Liver (tissue), 9 donors: Measurements from ENCODE around the gene CD247. TPM values are rescaled to one million over a fixed set of nuclear protein-coding genes. Genes with fewer than 3 reads are reported as not detected.

Experiments used
- DNase-seq: peaks from one replicate; pipeline ENCODE4 v3.0.0-alpha.2; 2017; ENCODE audit warnings: low spot score
- H3K27ac ChIP-seq, 2 donors: one replicate each; pipeline ENCODE4 v1.7.0; 2013; ENCODE audit warnings: inconsistent platforms in 2 of 2, low read length in 2 of 2, control low read depth in 1 of 2, low read depth in 1 of 2, mild to moderate bottlenecking in 1 of 2
- H3K27me3 ChIP-seq, 4 donors: one replicate each; pipeline versions ENCODE4 v1.6.1 to v1.7.0; 2013; ENCODE audit warnings: low read length in 3 of 4, inconsistent platforms in 1 of 4, mild to moderate bottlenecking in 1 of 4, moderate library complexity in 1 of 4; ENCODE audit not compliant: control insufficient read depth in 4 of 4, insufficient read depth in 4 of 4
- H3K36me3 ChIP-seq, 4 donors: one replicate each; pipeline versions ENCODE4 v1.6.1 to v1.7.0; 2013; ENCODE audit warnings: low read length in 3 of 4, mild to moderate bottlenecking in 3 of 4, low read depth in 1 of 4, moderate library complexity in 1 of 4; ENCODE audit not compliant: control insufficient read depth in 4 of 4, insufficient read depth in 3 of 4
- H3K4me1 ChIP-seq, 4 donors: one replicate each; pipeline versions ENCODE4 v1.6.1 to v1.7.0; 2013; ENCODE audit warnings: low read length in 3 of 4, mild to moderate bottlenecking in 3 of 4, moderate library complexity in 1 of 4; ENCODE audit not compliant: control insufficient read depth in 4 of 4, insufficient read depth in 4 of 4
- H3K4me3 ChIP-seq, 3 donors: one replicate each; pipeline versions ENCODE4 v1.6.1 to v1.7.0; 2013; ENCODE audit warnings: low read length in 3 of 3, control low read depth in 1 of 3, low read depth in 1 of 3, mild to moderate bottlenecking in 1 of 3
- H3K9ac ChIP-seq, 2 donors: one replicate each; pipeline ENCODE4 v1.7.0; 2013; ENCODE audit warnings: low read length in 2 of 2, mild to moderate bottlenecking in 2 of 2, moderate library complexity in 2 of 2, control low read depth in 1 of 2, low read depth in 1 of 2
- H3K9me3 ChIP-seq, 4 donors: one replicate each; pipeline versions ENCODE4 v1.6.1 to v1.7.0; 2013; ENCODE audit warnings: low read length in 3 of 4; ENCODE audit not compliant: control insufficient read depth in 4 of 4
- ATF3 ChIP-seq: IDR thresholded peaks from 2 replicates; pipeline ENCODE4 v1.6.1; 2016; ENCODE audit warnings: antibody characterized with exemption
- EGR1 ChIP-seq, 2 donors: IDR thresholded peaks; 2 replicates each; pipeline ENCODE4 v1.6.1; 2016 to 2018; ENCODE audit warnings: antibody characterized with exemption in 2 of 2, low read depth in 2 of 2
- FOXA1 ChIP-seq: IDR thresholded peaks from 2 replicates; pipeline ENCODE4 v1.6.1; 2016; ENCODE audit warnings: antibody characterized with exemption
- FOXA2 ChIP-seq: IDR thresholded peaks from 2 replicates; pipeline ENCODE4 v1.6.1; 2016; ENCODE audit warnings: antibody characterized with exemption
- GABPA ChIP-seq, 2 donors: IDR thresholded peaks in 1 of 2; conservative IDR thresholded peaks in 1 of 2; 2 replicates each; pipeline ENCODE4 v1.6.1; 2016; ENCODE audit warnings: antibody characterized with exemption in 2 of 2, mild to moderate bottlenecking in 1 of 2, moderate library complexity in 1 of 2
- HNF4A ChIP-seq, 2 donors: conservative IDR thresholded peaks; 2 replicates each; pipeline ENCODE4 v1.6.1; 2016; ENCODE audit warnings: antibody characterized with exemption in 2 of 2, mild to moderate bottlenecking in 2 of 2
- HNF4G ChIP-seq: IDR thresholded peaks from 2 replicates; pipeline ENCODE4 v1.6.1; 2016; ENCODE audit warnings: antibody characterized with exemption
- JUND ChIP-seq, 2 donors: IDR thresholded peaks; 2 replicates each; pipeline ENCODE4 v1.6.1; 2016; ENCODE audit warnings: antibody characterized with exemption in 2 of 2
- MAX ChIP-seq: IDR thresholded peaks from 2 replicates; pipeline ENCODE4 v1.6.1; 2016; ENCODE audit warnings: antibody characterized with exemption
- NR2F2 ChIP-seq: IDR thresholded peaks from 2 replicates; pipeline ENCODE4 v1.6.1; 2016; ENCODE audit warnings: antibody characterized with exemption
- RAD21 ChIP-seq, 2 donors: IDR thresholded peaks; 2 replicates each; pipeline ENCODE4 v1.6.1; 2016; ENCODE audit warnings: antibody characterized with exemption in 2 of 2, mild to moderate bottlenecking in 2 of 2
- RXRA ChIP-seq, 2 donors: IDR thresholded peaks; 2 replicates each; pipeline ENCODE4 v1.6.1; 2017 to 2018; ENCODE audit warnings: antibody characterized with exemption in 2 of 2, mild to moderate bottlenecking in 1 of 2
- SP1 ChIP-seq: IDR thresholded peaks from 2 replicates; pipeline ENCODE4 v1.6.1; 2018; ENCODE audit warnings: antibody characterized with exemption, mild to moderate bottlenecking
- TAF1 ChIP-seq: conservative IDR thresholded peaks from 2 replicates; pipeline ENCODE4 v1.6.1; 2016; ENCODE audit warnings: antibody characterized with exemption, mild to moderate bottlenecking
- YY1 ChIP-seq: IDR thresholded peaks from 2 replicates; pipeline ENCODE4 v1.6.1; 2016; ENCODE audit warnings: antibody characterized with exemption, mild to moderate bottlenecking
- ZBTB33 ChIP-seq: IDR thresholded peaks from 2 replicates; pipeline ENCODE4 v1.6.1; 2016; ENCODE audit warnings: antibody characterized with exemption
- WGBS: extraction: QIAGEN DNeasy Blood & Tissue Kit; methylation state at CpG from one replicate; pipeline ENCODE4 v1.1.7; 2013; 5-methylcytosine and 5-hydroxymethylcytosine counted together
- polyA plus RNA-seq, 2 donors: library from polyadenylated mRNA; stranded (reverse) in 1 of 2; unstranded in 1 of 2; fragments of 200-250 nt in 1 of 2; fragments of >200 nt in 1 of 2; fragmentation: Nextera tagmentation in 1 of 2; extraction: Ambion mirVana in 1 of 2; gene quantifications; one replicate each; pipeline versions ENCODE4 v1.2.1 to v1.2.3, GENCODE V29; 2013 to 2015
- total RNA-seq, 2 donors: library from RNA; depleted of rRNA; stranded (reverse); fragments of >200 nt; gene quantifications; one replicate each; pipeline ENCODE4 v1.2.3, GENCODE V29; 2014
- TF ChIP-seq, protein P1 (sequence below): fragments of 150-350 bp; IDR thresholded peaks from 2 replicates; pipeline ENCODE4 v1.5.1; 2017; ENCODE audit warnings: improper control_type of control experiment, low read depth, low read length; ENCODE audit not compliant: missing input control
- TF ChIP-seq, protein P2 (sequence below): IDR thresholded peaks from 2 replicates; pipeline ENCODE4 v1.6.1; 2016; ENCODE audit warnings: antibody characterized with exemption, mild to moderate bottlenecking
- donor health status: healthy.
- donor health status: healthy.
- donor health status: healthy.
- donor health status: healthy.
- donor health status: healthy.

The CD247 gene
- total and polyA plus RNA-seq, 4 donors = 0.61 to 2.2 (median 1.6) TPM

DNA sequence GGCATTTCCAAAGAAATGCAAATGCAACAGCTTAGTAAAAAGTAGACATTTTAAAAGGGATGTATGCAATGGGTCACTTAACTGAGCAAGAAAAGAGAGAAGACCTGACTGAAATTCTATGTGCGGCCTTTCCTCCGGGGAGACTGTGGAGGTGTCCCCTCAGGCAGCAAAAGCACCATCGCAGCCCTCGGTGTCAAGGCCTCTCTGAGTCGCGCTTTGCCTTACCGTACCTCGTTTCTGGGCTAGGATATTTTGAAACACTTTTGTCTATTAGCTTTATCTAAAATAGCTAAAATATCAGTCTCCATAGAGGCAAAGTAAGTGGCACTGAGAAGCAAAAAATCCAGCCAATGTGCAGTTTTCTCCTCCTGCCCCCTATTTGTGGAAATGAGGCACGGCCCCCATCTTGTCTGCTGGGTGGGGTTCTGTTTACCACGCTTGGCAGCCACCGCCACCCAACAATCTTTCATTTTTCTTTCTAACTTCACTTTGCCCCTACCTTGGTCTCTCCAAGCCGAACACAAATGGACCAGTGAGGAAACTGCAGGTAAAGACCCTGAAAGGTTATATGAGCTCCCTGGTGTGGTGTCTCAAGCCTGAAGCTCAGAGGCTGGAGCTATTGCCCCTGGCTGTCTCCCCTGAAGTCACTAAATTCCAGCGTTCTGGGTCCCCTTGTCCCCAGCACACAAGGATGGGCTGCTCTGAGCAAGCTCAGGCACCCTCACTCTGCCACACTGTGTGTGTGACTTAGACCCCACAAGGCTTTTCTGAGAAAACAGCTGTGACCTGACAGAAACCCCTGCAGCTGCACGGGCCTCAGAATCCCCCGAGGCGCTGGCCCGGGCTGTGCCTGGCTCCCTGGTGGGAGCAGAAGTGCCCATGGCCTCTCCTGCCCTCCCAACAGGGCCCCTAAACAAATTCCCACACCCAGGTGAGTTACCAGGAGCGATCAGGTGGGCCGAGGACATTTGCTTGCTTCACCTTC is 1.6 kb downstream of the CD247 start:
- Histone ChIP-seq H3K36me3 (no peaks in the 10 kb centered on the region), H3K4me3 (no peak overlapping the region), H3K27me3 (no peaks in the 10 kb centered on the region), H3K27ac (no peak overlapping the region), H3K9me3 (no peaks in the 10 kb centered on the region), H3K9ac (no peak overlapping the region), H3K4me1 (no peaks in the 10 kb centered on the region)
- 89% methylated on average over 19 of the region's 19 CpGs for whole genome bisulfite sequencing
- no peak for DNase-seq
- TF ChIP-seq, protein P1, sequence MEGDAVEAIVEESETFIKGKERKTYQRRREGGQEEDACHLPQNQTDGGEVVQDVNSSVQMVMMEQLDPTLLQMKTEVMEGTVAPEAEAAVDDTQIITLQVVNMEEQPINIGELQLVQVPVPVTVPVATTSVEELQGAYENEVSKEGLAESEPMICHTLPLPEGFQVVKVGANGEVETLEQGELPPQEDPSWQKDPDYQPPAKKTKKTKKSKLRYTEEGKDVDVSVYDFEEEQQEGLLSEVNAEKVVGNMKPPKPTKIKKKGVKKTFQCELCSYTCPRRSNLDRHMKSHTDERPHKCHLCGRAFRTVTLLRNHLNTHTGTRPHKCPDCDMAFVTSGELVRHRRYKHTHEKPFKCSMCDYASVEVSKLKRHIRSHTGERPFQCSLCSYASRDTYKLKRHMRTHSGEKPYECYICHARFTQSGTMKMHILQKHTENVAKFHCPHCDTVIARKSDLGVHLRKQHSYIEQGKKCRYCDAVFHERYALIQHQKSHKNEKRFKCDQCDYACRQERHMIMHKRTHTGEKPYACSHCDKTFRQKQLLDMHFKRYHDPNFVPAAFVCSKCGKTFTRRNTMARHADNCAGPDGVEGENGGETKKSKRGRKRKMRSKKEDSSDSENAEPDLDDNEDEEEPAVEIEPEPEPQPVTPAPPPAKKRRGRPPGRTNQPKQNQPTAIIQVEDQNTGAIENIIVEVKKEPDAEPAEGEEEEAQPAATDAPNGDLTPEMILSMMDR = no peak
- TF ChIP-seq, protein P2, sequence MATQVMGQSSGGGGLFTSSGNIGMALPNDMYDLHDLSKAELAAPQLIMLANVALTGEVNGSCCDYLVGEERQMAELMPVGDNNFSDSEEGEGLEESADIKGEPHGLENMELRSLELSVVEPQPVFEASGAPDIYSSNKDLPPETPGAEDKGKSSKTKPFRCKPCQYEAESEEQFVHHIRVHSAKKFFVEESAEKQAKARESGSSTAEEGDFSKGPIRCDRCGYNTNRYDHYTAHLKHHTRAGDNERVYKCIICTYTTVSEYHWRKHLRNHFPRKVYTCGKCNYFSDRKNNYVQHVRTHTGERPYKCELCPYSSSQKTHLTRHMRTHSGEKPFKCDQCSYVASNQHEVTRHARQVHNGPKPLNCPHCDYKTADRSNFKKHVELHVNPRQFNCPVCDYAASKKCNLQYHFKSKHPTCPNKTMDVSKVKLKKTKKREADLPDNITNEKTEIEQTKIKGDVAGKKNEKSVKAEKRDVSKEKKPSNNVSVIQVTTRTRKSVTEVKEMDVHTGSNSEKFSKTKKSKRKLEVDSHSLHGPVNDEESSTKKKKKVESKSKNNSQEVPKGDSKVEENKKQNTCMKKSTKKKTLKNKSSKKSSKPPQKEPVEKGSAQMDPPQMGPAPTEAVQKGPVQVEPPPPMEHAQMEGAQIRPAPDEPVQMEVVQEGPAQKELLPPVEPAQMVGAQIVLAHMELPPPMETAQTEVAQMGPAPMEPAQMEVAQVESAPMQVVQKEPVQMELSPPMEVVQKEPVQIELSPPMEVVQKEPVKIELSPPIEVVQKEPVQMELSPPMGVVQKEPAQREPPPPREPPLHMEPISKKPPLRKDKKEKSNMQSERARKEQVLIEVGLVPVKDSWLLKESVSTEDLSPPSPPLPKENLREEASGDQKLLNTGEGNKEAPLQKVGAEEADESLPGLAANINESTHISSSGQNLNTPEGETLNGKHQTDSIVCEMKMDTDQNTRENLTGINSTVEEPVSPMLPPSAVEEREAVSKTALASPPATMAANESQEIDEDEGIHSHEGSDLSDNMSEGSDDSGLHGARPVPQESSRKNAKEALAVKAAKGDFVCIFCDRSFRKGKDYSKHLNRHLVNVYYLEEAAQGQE = no peak
- TF ChIP-seq HNF4G (no peak), TAF1 (no peak), HNF4A (conservative IDR thresholded peaks at IDR 0.05) (no peak), RAD21 (IDR thresholded peaks at IDR 0.05) (no peak), FOXA2 (no peak), FOXA1 (no peak), NR2F2 (no peak), JUND (IDR thresholded peaks at IDR 0.05) (no peak), GABPA (IDR thresholded peaks at IDR 0.05 in 1 of 2, conservative IDR thresholded peaks at IDR 0.05 in 1 of 2) (no peak), SP1 (no peak), RXRA (IDR thresholded peaks at IDR 0.05) (no peak), EGR1 (IDR thresholded peaks at IDR 0.05; ENCODE audit: low read depth in 2 of 2) (no peak), ZBTB33 (no peak), ATF3 (no peak), YY1 (no peak), MAX (no peak)
